AG04449 (cell line): ENCODE measurements around the gene ABLIM2.

Experiments used
- CTCF ChIA-PET: fragments of 350-600 bp; formaldehyde crosslinking; extraction: SDS; loops from one replicate; lab custom pipeline; 2021; ENCODE audit warnings: antibody characterized with exemption; lab: Yijun Ruan, JAX
- POLR2A ChIA-PET: fragments of 400-600, 350-600 bp; formaldehyde crosslinking; extraction: SDS; loops from one replicate; lab custom pipeline; 2020; ENCODE audit warnings: antibody characterized with exemption, inconsistent platforms; lab: Yijun Ruan, JAX
- DNase-seq: peaks from one replicate; pipeline ENCODE4 v3.0.0-alpha.2; 2010; ENCODE audit warnings: low read depth, low spot score
- H3K4me3 ChIP-seq: 2 replicates; pipeline ENCODE4 v1.5.1; 2011; ENCODE audit warnings: low read depth, mild to moderate bottlenecking, control low read depth, low read length
- TF ChIP-seq, protein P1 (sequence below): IDR thresholded peaks from one replicate; pipeline ENCODE4 v1.5.1; 2011; ENCODE audit warnings: mild to moderate bottlenecking, moderate library complexity, low read length, control low read depth, inconsistent platforms; ENCODE audit not compliant: insufficient read depth; ENCODE audit errors: missing control alignments

Gene ABLIM2

DNA sequence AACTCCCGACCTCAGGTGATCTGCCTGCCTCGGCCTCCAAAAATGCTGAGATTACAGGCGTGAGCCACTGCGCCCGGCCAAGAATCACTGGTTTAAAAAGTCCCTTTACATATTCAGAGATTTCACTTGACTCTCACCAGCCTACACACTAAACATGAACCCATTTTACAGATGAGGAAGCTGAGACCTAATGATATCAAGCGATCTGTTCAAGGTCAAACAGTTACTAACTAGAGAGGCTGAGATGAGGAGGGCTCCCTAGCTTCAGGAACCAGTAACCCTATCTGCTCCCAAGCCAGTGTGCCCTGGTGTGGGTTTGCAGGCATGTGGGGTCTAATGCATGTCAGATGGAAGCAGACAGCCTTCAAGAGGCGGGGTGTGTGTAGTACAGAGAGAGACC lies 159.3 kb downstream of the ABLIM2 start:
- POLR2A ChIA-PET: no interaction called here
- CTCF ChIA-PET: interaction anchor here (1.0 kb wide), 1 partner anchor 11 kb away, joined by 7 read pairs; no protein-coding TSS in a partner anchor
- TF ChIP-seq, protein P1, sequence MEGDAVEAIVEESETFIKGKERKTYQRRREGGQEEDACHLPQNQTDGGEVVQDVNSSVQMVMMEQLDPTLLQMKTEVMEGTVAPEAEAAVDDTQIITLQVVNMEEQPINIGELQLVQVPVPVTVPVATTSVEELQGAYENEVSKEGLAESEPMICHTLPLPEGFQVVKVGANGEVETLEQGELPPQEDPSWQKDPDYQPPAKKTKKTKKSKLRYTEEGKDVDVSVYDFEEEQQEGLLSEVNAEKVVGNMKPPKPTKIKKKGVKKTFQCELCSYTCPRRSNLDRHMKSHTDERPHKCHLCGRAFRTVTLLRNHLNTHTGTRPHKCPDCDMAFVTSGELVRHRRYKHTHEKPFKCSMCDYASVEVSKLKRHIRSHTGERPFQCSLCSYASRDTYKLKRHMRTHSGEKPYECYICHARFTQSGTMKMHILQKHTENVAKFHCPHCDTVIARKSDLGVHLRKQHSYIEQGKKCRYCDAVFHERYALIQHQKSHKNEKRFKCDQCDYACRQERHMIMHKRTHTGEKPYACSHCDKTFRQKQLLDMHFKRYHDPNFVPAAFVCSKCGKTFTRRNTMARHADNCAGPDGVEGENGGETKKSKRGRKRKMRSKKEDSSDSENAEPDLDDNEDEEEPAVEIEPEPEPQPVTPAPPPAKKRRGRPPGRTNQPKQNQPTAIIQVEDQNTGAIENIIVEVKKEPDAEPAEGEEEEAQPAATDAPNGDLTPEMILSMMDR: no peak

DNA sequence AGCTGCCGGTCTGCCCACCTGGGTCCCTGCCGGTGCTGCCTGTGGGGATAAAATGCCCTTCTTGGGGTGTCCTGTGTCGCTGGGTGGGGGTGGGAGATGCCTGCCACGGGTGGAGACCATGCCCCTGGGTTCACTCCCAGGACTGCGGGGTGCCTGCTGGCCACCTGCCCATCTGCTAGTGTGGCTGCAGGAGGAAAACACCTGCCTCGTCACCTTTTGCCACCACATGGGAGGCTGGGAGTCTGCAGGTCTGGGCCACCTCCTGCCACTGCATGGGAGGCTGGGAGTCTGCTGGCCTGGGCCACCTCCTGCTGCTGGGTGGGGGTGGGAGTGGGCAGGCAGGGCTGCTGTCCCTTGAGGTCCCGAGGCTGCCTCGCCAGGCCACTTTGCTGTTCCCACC lies 160.2 kb downstream of the ABLIM2 start:
- CTCF ChIA-PET: interaction anchor here (1.0 kb wide), 1 partner anchor 10 kb away, joined by 7 read pairs; no protein-coding TSS in a partner anchor
- DNase-seq: no peak
- no peak overlapping the region for H3K4me3 ChIP-seq
- POLR2A ChIA-PET: no interaction called here
- TF ChIP-seq, protein P1: no peak

More for the DNA sequence above, 159.3 kb downstream of the ABLIM2 start:
- no peak overlapping the region for H3K4me3 ChIP-seq
- no peak for DNase-seq

DNA sequence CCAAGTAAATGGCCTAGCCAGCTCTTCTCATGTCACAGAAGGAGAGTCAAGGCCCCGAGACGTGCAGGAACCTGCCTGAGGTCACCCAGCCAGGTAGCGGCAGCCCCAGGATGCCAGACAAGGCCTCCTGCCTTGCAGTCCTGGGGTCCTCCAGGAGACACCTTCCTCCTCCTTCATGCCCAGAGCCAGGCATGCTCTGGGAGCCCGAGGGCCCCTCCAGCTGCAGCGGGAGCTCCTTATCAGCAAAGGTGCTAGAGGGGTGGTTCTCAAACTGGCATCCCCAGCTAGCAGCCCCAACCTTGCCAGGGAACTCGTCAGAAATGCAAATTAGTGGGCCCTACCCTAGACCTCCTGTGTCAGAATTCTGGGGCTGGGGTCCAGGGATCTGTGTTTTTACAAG lies 162.7 kb downstream of the ABLIM2 start:
- TF ChIP-seq, protein P1: no peak
- no peak overlapping the region for H3K4me3 ChIP-seq
- no peak for DNase-seq
- ChIA-PET CTCF (interaction anchor here (0.9 to 2.8 kb wide), 2 partner anchors 8 to 11 kb away, joined by 3 to 20 read pairs; no protein-coding TSS in a partner anchor), POLR2A (no interaction called here)

DNA sequence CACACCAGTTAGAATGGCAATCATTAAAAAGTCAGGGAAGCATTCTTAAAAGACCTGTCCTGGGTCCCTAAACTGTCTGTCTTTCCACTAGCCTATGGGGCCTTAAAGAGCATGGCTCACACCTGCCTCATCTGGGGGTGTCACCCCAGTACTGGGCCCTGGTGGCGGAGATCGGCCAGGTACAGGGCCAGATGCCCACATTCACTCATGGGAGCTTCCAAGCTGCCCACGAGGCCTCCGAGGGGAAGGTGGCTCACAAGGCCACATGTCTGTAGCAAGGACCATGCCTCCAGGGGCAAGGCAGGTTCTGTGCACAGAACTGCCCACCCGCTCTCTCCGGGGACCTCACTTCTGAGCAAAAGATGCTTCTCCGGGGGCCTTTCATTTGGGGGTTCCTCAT lies 163.5 kb downstream of the ABLIM2 start:
- POLR2A ChIA-PET: no interaction called here

DNA sequence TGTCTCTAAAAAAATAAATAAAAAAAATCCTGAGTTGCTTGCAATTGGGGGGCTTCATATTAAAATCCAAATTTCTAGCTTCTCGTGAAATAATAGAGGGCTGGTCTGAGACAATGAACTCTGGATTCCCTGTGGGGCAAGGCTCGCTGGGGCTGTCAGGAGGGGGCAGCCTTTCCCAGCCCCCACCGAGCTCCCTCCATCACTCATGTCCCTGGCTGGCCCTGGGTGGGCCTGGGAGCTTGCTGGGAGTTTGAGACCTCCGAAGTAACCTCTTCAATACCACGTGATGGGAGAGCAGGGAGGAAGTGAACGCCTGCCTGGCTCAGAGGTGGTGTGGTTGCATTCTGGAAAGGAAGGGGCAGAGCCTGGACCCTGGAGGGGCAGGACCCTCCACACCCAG lies 164.9 kb downstream of the ABLIM2 start:
- no peak for DNase-seq
- ChIA-PET CTCF (interaction anchor here (1.1 kb wide), 1 partner anchor 14 kb away, joined by 3 read pairs; no protein-coding TSS in a partner anchor), POLR2A (no interaction called here)
- TF ChIP-seq, protein P1: no peak
- H3K4me3 ChIP-seq: no peak overlapping the region

More for the DNA sequence above, 163.5 kb downstream of the ABLIM2 start:
- no peak overlapping the region for H3K4me3 ChIP-seq
- DNase-seq: no peak
- CTCF ChIA-PET: interaction anchor here (0.9 to 2.8 kb wide), 2 partner anchors 8 to 11 kb away, joined by 3 to 20 read pairs; no protein-coding TSS in a partner anchor
- TF ChIP-seq, protein P1: no peak

DNA sequence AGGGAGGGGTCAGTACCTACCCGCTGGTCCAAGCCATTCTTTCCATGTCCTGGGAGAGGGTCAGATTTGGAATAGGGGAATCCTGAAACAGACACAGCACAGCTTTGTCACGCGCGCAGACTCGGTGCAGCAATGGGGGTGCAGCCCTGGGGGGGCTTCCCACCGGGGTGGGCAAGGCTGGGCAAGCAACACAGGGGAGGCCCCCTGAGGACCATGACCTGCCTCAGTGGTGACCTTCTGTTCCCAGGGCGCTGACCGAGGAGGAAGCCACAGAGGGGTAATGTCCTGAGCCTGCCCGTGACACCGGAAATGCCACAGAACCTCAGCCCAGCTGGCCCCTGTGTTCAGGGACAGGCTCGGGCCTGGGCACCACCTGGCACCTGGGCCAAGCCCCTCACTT lies 165.8 kb downstream of the ABLIM2 start:
- CTCF ChIA-PET: interaction anchor here (0.9 to 1.1 kb wide), 2 partner anchors 14 to 273 kb away, joined by 3 to 4 read pairs; no protein-coding TSS in a partner anchor
- TF ChIP-seq, protein P1: no peak
- no peak for DNase-seq
- H3K4me3 ChIP-seq: no peak overlapping the region
- POLR2A ChIA-PET: no interaction called here
